Measurements from ENCODE around the gene ZPLD1.

The ZPLD1 gene

DNA sequence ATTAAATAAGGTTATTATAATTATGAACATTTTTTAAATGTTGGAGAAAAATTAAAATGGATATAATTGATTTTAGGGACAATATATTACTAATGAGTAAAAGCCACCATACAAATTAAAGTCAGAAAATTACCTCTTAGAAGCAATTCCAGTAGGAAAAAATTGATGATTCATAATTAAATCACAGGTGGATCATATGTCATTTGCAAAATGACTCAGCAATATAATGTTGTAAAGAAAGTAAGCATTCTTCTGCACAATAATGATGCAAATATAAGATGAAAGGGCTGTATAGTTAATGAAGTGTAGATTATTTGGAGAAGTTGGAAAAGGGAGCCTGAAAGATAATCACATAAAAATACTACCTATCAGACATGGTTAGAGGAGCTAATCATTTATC lies 25.8 kb downstream of the ZPLD1 start:
- no peak overlapping the region for H3K4me3 ChIP-seq (ENCODE audit: low read depth, low read length)
- DNase-seq (ENCODE audit: low read depth), result no peak

DNA sequence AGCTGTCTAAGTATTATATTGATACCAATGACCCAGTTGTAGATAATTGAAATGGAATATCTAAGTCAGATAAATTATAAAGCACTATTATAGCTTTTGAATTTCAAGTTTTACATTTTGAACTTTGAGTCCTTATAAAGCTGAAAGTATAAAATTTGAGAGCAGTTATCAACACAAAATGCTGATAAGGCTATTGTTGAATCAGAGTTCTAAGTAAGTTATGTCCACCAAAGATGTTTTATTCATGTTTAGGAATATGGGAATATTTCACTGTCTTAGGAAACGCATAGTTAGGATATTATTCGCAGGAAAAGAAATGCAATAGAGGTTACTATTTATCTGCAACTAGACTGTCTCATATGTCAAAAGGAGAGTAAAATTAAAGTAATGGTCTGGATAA lies 29.4 kb downstream of the ZPLD1 start:
- H3K4me3 ChIP-seq (ENCODE audit: low read depth, low read length), result no peak overlapping the region
- no peak for DNase-seq (ENCODE audit: low read depth)

DNA sequence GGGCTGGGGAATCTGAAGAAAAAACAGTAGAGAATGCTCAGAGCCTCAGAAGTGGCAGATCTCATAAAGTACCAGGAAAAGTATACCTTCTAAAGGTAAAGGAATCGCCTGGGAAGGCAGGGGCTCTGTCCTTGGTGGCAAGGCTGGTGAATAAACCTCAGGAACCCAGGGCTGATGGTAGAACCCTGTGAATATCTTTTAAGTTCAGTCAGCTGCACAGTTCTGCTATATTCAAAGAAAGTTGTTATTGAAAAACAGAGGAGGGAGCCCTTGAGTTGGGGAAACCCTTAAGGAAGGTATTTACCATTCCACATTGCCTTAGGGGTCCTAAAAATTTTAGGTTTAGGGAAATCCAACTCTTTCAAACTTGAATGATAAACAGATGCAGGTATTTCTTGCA lies 31.2 kb downstream of the ZPLD1 start:
- H3K4me3 ChIP-seq (ENCODE audit: low read depth, low read length), result no peak overlapping the region
- DNase-seq (ENCODE audit: low read depth), result no peak

DNA sequence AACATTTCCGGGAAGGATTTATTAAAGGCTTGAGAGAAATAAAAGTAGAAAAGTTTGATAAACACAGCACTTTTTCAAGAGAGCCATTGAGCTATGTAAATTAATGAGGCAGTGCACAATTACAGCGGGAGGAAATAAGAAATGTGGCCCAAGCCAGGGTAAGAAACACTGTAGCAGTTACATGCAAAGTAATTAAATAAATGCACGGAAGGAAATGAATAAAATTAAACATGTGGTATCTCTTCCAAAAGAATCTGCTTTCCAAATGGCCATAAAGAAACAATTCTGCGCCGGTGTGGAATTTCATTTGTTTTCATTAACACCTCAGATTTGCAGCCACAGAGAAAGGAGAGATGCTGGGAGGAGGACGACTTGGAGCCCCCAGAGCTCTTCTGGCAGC lies 35.3 kb downstream of the ZPLD1 start:
- H3K4me3 ChIP-seq (ENCODE audit: low read depth, low read length), result no peak overlapping the region
- no peak for DNase-seq (ENCODE audit: low read depth)

DNA sequence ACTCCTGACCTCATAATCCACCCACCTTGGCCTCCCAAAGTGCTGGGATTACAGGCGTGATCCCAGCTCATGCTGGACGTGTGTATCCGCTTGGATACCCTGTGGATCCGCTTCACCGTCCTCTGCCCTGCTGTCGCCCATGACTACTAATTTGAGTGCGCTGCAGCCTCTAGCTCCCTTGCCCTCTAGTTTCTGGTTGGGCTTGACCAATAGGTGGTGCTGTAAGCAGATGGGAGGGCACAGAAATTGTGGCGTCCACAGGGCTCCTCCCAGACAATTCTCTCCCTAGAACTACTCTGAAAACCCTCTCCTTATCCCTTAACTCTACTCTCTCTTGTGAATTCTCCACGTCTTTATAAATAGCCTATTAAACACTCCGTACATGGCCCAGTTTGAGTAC lies 36.2 kb downstream of the ZPLD1 start:
- H3K4me3 ChIP-seq (ENCODE audit: low read depth, low read length), result no peak overlapping the region
- no peak for DNase-seq (ENCODE audit: low read depth)

DNA sequence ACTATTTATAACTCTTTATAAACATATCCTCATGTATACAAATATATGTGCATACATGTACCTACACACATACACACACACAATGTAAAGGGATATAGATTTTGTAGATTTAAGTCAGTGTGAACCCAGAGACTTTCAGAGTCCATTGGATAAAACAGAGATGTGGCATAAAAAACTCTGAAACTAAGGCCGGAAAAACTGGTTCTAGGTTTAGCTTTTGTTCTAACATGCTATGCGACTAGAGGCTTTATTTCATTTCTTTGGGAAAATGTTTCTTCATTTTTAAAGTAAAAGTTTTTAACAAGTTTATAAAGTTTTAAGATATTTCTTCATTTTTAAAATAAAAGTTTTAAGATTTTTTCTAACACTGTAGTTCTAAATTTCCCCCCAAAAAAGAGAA lies 36.7 kb downstream of the ZPLD1 start:
- H3K4me3 ChIP-seq (ENCODE audit: low read depth, low read length), result no peak overlapping the region
- DNase-seq (ENCODE audit: low read depth), result no peak

DNA sequence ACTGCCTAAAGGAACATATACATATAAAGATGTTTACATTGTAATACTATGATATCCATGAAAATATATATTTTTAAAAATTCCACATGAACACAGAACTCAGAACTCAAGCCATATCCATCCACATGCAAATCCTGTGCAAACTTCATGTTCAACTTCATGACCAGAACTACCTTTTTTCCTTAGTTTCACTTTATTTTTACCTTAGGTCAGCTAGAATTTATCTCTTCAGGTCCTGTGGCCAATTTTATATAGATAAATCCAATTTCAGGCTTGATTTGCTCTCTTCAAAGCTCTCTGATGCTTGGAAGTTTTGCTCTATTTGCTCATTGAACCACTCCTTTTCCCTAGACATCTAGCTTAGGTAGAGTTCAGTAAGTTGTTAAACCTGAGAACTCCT lies 38.8 kb downstream of the ZPLD1 start:
- no peak for DNase-seq (ENCODE audit: low read depth)

DNA sequence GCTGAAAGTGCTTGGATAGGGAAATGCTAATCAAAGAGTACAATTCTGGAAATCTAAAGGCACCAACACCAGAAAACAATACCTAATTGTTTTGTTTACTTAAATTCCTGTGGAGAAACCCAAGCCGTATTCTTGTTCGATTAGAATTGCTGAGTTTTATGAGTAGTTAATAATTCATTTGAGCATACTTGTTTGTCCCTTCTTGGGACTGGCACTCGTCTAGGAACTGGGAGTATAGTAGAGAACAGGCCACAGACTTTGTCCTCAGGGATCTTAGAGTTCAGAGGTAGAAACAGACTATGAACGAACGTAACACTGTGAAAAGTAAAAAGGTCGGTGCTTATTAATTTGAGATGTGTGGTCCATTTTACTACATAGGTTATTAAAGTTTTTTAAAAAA lies 39.4 kb downstream of the ZPLD1 start:
- no peak for DNase-seq (ENCODE audit: low read depth)
- H3K4me3 ChIP-seq (ENCODE audit: low read depth, low read length), result no peak overlapping the region

More for the DNA sequence above, 38.8 kb downstream of the ZPLD1 start:
- no peak overlapping the region for H3K4me3 ChIP-seq (ENCODE audit: low read depth, low read length)

DNA sequence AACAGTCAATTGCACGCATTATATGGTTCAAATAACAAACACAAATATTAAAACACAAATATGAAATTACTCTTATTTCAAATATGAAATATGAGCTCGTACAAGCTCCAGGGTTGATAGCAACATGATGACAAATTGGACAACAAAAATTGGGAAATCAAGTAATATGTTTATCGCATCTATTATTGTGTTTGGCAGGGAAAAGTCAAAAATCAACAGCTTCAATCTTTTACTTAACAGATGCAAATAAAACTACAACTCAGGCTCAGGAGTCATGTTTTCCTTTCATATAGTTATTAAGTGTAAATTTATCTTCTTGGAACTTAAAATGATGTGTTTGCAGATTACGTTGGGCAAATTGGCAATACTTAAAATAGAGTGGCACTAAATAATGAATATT lies 41.4 kb downstream of the ZPLD1 start:
- DNase-seq (ENCODE audit: low read depth), result no peak
- H3K4me3 ChIP-seq (ENCODE audit: low read depth, low read length), result no peak overlapping the region

DNA sequence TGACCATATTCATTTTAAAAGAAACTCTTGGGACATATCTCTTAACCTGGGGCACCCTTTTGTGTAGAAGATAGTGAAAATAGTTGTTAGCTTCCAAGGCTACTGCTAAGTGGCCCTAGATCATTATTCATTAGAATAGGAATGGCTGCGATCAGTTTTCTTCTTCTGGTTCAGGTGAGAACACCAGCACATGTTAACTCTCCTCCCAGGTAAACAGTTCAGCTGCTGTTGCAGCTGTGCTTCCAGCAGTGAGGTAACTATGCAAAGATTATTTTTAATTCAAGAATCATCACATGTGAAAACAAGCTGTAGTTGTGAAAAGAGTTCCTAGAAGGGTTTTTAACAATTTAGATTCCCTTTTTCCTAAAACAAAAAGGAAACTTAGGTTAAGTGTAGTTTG lies 43.3 kb downstream of the ZPLD1 start:
- no peak overlapping the region for H3K4me3 ChIP-seq (ENCODE audit: low read depth, low read length)
- DNase-seq (ENCODE audit: low read depth), result no peak

DNA sequence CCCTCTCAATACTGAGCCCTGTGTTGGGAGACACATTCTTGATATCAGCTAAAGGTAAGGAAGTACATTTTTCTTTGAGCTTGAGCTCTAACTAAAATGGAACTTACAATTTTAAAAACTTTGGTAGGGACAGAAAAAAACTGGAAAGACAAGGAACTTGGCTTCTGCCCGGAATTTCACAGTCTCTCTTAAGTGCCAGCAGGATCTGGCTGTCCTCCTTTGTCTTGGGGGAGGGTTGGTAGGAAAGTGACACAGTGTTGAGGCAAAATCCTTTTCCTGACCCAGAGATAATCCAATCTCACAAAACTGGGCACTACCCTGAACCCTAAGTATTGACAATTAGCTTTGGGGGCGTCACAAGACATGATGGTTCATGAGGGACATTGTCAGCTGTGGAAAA lies 45.3 kb downstream of the ZPLD1 start:
- DNase-seq (ENCODE audit: low read depth), result no peak
- no peak overlapping the region for H3K4me3 ChIP-seq (ENCODE audit: low read depth, low read length)

DNA sequence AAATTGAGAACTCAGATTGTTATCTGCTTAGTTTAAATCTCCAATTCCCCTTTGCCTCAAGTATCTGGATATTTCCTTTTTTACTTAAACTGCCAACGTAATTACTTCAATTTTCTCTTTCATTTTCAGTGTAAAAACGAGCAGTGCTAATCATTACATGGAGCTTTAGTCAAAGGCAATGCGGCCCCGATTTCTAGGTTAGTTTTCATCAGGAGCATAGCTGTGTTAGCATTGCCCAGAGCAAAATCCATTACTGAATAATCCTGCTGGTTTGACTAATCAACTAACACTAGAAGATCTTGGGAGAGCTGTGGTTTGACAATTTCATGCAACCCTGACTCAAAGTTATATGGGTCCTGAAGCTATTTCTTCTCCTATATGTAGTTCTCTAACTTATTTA lies 46.2 kb downstream of the ZPLD1 start:
- no peak overlapping the region for H3K4me3 ChIP-seq (ENCODE audit: low read depth, low read length)
- no peak for DNase-seq (ENCODE audit: low read depth)

DNA sequence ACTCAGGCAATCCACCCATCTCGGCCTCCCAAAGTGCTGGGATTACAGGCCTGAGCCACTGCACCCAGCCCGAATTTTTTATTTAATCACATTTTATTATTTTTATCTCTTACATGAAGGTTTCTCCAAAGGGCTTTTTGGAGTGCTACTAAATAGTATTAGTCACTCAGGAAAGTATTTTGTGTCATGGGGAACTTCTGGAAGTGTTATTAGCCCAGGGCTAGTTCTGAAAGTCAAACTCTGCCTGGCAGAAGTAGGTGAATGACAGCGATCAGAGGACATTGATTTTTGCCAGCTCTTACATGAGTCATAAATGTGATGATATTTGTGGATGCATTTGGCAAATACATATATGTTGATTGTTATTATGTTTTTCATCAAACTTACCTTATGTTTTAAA lies 48.7 kb downstream of the ZPLD1 start:
- DNase-seq (ENCODE audit: low read depth), result no peak
- no peak overlapping the region for H3K4me3 ChIP-seq (ENCODE audit: low read depth, low read length)

DNA sequence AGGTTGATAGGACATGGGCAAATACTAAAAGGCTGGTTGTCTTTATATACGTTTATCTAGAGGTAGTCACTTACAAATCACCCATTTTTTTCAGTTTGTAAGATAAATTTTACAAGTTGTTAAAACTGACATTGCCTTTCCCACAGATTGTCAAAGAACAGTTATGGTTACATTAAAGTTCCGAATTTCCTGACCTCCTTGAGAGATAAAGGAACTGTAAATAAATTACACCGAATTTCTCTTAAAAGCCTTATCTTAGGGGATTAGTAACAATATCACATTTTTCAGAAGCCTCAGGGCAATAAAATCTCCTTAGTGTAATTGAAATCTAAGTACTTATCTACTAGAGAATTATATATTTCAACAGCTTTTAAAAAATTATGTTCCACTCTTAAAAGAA lies 49.5 kb downstream of the ZPLD1 start:
- DNase-seq (ENCODE audit: low read depth), result no peak

DNA sequence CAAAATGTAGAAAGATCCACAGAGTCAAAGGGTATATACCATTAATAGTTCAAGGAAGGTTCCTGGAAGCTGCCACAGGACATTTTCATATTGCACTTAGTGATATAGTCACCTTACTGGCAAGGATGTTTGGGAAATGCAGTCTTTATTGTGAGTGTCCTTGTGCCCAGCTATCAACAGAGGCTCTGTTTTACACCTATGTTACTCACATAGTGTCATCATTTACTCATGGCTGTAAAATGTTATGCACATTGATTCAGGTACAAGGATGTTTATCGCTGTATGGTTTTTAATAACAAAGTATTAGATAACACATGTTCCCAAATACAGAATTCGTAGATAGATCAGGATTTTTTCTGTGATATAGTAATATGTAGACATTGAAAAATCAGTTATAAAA lies 50.9 kb downstream of the ZPLD1 start:
- H3K4me3 ChIP-seq (ENCODE audit: low read depth, low read length), result no peak overlapping the region
- DNase-seq (ENCODE audit: low read depth), result no peak

More for the DNA sequence above, 49.5 kb downstream of the ZPLD1 start:
- no peak overlapping the region for H3K4me3 ChIP-seq (ENCODE audit: low read depth, low read length)

DNA sequence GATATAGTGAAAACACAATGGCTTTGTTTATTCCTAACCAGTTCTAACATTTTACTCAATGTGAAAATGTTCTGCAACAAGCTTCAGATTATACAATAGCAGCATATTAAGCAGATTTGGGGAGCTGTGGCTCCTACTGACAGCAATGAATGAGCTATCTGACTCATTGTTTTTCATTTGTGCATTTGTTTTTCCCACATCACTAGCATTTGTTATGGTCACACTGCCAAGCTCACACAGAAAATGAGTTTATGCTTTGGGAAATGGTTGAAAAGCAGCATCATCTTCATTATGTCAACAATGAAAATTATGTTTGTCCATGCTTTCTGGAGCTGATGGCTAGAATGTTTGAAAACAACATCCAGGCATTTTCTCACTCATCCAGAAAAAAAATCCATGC lies 53.5 kb downstream of the ZPLD1 start:
- no peak overlapping the region for H3K4me3 ChIP-seq (ENCODE audit: low read depth, low read length)
- no peak for DNase-seq (ENCODE audit: low read depth)

DNA sequence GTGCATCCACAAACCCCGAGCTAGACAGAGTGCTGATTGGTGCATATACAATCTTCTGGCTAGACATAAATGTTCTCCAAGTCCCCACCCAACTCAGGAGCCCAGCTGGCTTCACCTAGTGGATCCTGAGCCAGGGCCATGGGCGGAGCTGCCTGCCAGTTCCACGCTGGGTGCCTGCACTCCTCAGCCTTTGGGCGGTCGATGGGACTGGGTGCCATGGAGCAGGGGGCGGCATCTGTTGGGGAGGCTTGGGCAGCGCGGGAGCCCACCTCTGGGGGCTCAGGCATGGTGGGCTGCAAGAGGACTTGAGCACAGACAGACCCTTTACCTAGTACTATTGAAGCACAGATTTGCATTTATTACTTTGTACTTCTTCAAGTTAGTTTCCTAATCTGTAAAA lies 57.5 kb downstream of the ZPLD1 start:
- no peak for DNase-seq (ENCODE audit: low read depth)
- H3K4me3 ChIP-seq (ENCODE audit: low read depth, low read length), result no peak overlapping the region

DNA sequence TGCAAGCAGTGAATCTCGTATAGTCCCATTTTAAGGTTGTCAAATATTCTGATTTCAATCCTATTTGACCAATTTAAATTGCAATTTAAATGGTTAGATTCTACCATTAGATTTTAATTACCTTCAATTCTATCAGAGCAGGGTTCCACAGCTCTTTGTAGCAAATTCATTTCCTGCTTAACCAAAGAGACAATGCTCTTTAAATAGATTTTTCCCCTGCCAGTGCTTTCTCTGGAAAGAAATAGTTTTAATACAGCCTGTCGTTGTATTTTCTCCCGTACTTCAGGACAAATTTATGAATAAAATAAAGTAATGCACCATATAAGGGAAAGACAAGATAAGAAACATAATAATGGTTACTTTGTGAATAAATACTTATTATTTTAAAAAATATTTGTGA lies 62.8 kb downstream of the ZPLD1 start:
- no peak overlapping the region for H3K4me3 ChIP-seq (ENCODE audit: low read depth, low read length)
- DNase-seq (ENCODE audit: low read depth), result no peak

DNA sequence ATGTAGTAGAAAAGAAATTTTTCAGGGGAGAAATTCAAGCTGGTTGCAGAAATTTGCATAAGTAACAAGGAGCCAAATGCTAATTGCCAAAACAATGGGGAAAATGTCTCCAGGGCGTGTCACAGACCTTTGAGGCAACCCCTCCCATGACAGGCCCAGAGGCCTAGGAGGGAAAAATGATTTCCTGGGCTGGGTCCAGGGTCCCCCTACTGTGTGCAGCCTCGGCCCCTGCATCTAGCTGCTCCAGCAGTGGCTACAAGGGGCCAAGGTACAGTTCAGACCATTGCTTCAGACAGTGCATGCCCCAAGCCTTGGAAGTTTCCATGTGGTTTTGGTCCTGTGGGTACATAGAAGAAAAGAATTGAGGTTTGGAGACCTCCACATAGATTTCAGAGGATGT lies 70.7 kb downstream of the ZPLD1 start:
- H3K4me3 ChIP-seq (ENCODE audit: low read depth, low read length), result no peak overlapping the region
- no peak for DNase-seq (ENCODE audit: low read depth)

DNA sequence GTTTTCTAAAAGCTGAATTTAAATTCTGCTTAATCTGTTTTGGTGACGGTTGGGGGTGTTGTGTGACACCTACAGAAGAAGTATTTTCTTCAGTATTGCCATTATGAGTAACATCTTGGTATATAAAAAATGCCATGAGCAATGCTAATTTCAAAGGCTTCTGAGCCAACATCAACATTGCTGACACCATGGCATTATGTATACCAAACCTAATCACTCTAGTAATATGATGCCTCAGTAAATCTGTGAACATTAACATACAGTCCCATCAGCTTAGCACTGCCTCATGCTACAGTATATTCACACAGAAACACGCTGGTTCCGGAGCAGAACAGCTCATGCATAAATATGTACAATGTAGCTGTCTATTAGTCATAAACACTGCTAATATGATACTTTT lies 75.8 kb downstream of the ZPLD1 start:
- H3K4me3 ChIP-seq (ENCODE audit: low read depth, low read length), result no peak overlapping the region
- DNase-seq (ENCODE audit: low read depth), result no peak

DNA sequence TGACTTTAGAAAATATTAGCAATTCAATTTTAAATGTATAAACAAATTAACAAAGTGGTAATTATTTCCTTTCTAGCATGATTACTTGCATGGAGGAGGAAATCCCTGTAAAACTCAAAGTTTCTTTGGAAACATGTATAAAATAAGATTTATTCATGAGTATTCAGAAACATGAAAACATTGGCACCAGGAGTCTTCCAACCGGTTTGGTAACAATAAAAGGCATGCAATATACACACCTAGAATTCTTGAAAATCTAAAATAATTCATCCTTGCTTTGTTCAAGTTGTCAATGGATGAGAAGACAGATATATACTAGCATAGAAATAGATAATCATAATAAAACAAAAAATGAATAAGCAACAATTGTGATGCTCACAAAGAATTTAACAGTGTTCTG lies 76.4 kb downstream of the ZPLD1 start:
- no peak for DNase-seq (ENCODE audit: low read depth)
- no peak overlapping the region for H3K4me3 ChIP-seq (ENCODE audit: low read depth, low read length)

DNA sequence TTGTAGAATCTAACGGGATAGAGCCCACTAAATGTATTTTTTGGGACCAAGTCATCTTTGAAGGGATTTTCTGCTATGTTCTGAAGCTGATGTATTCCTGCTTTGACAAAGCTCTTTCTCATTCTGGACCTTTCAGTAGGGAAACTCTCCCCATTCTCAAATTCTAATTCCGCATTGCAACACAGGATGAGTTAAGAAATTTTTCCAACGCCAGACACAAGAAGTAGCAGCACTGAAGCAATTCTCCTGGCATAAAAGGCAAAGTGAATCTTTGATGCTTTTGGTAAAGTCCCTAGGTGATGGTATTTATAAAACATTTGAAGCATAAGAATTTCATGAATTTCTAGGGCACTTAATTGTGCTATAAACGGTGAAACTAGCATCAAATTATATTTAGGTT lies 76.8 kb downstream of the ZPLD1 start:
- H3K4me3 ChIP-seq (ENCODE audit: low read depth, low read length), result no peak overlapping the region
- DNase-seq (ENCODE audit: low read depth), result no peak
